CD4-positive, alpha-beta T cell (primary cell): ENCODE results near the gene TLCD3B. TPM values are rescaled to one million over a fixed set of nuclear protein-coding genes. Genes with fewer than 3 reads are reported as not detected.
A peak's percentile ranks its signal among the peaks of the same experiment; 100 is the strongest.

Experiments
- ATAC-seq: fragments of 200-7000 bp; cut with Tn5 transposase; one replicate; pipeline ENCODE4 v1.10.0; 2022; ENCODE audit warnings: mild to moderate bottlenecking; ENCODE audit not compliant: poor library complexity
- CTCF ChIA-PET: fragments of 350-600 bp; sonication (Branson Sonifier 250); formaldehyde crosslinking; loops from one replicate; lab custom pipeline; 2021; ENCODE audit warnings: antibody characterized with exemption, inconsistent platforms; lab: Charles Lee
- POLR2A ChIA-PET: fragments of 350-600 bp; sonication (Branson Sonifier 250); formaldehyde crosslinking; loops from one replicate; lab custom pipeline; 2021; ENCODE audit warnings: antibody characterized with exemption, inconsistent platforms; lab: Charles Lee
- DNase-seq, 14 experiments: peaks; one replicate each; pipeline ENCODE4 v3.0.0-alpha.2; 2013 to 2020; ENCODE audit warnings: mixed read lengths in 2 of 14
- H3K27ac ChIP-seq, 2 donors: one replicate each; pipeline versions ENCODE4 v1.5.1 to v1.7.0; 2013; ENCODE audit warnings: low read length in 2 of 2, low read depth in 1 of 2, mild to moderate bottlenecking in 1 of 2
- H3K27me3 ChIP-seq, 2 experiments: 1 replicate in 1 of 2; 2 replicates in 1 of 2; pipeline versions ENCODE4 v1.6.1 to v1.7.0; 2013; ENCODE audit warnings: low read length in 2 of 2, control low read depth in 1 of 2, mild to moderate bottlenecking in 1 of 2, moderate library complexity in 1 of 2; ENCODE audit not compliant: insufficient read depth in 2 of 2, control insufficient read depth in 1 of 2
- H3K36me3 ChIP-seq: one replicate; pipeline ENCODE4 v1.6.1; 2013; ENCODE audit warnings: low read length, control low read depth; ENCODE audit not compliant: insufficient read depth
- H3K4me1 ChIP-seq: one replicate; pipeline ENCODE4 v1.6.1; 2013; ENCODE audit warnings: low read length, control low read depth; ENCODE audit not compliant: insufficient read depth
- H3K4me3 ChIP-seq: one replicate; pipeline ENCODE4 v1.5.1; 2013; ENCODE audit warnings: mild to moderate bottlenecking, low read length, moderate library complexity
- H3K9me3 ChIP-seq, 2 experiments: 1 replicate in 1 of 2; 2 replicates in 1 of 2; pipeline versions ENCODE4 v1.6.1 to v1.7.0; 2013; ENCODE audit warnings: low read length in 2 of 2, mild to moderate bottlenecking in 2 of 2, control low read depth in 1 of 2, moderate library complexity in 1 of 2; ENCODE audit not compliant: control insufficient read depth in 1 of 2, insufficient read depth in 1 of 2
- H3K27ac Mint-ChIP-seq: one replicate; pipeline ENCODE4 v1.8.0; 2020; ENCODE audit warnings: mixed read lengths
- H3K27me3 Mint-ChIP-seq: one replicate; pipeline ENCODE4 v1.8.0; 2021; ENCODE audit warnings: mixed read lengths
- H3K36me3 Mint-ChIP-seq: one replicate; pipeline ENCODE4 v1.8.0; 2021; ENCODE audit warnings: low read depth, mixed read lengths
- H3K4me1 Mint-ChIP-seq: one replicate; pipeline ENCODE4 v1.8.0; 2021; ENCODE audit warnings: low read depth, mixed read lengths
- H3K4me3 Mint-ChIP-seq: one replicate; pipeline ENCODE4 v1.8.0; 2020; ENCODE audit warnings: mild to moderate bottlenecking, mixed read lengths
- H3K9me3 Mint-ChIP-seq: one replicate; pipeline ENCODE4 v1.8.0; 2020; ENCODE audit warnings: mixed read lengths
- intact Hi-C, 2 experiments: fragments of 100-400 bp; cut with DNase I in 1 of 2; cut with micrococcal nuclease in 1 of 2; formaldehyde crosslinking; loops; one replicate each; pipeline versions ENCODE4 v1.15.1 to v1.9.0; 2023 to 2025; cut with DNase I, micrococcal nuclease
- total RNA-seq, 174 experiments: library from RNA in 2 of 174; stranded (reverse) in 2 of 174; gene quantifications; one replicate each; pipeline ENCODE4 v1.2.3 and lab custom pipeline; 2021 to 2026
- TF ChIP-seq, protein P1 (sequence below): fragments of 200-600 bp; IDR thresholded peaks from one replicate; pipeline ENCODE4 v1.8.0; 2022; ENCODE audit warnings: antibody characterized with exemption, mild to moderate bottlenecking

TLCD3B gene
- total RNA-seq, 2 experiments from 2014 or later, result not detected

DNA sequence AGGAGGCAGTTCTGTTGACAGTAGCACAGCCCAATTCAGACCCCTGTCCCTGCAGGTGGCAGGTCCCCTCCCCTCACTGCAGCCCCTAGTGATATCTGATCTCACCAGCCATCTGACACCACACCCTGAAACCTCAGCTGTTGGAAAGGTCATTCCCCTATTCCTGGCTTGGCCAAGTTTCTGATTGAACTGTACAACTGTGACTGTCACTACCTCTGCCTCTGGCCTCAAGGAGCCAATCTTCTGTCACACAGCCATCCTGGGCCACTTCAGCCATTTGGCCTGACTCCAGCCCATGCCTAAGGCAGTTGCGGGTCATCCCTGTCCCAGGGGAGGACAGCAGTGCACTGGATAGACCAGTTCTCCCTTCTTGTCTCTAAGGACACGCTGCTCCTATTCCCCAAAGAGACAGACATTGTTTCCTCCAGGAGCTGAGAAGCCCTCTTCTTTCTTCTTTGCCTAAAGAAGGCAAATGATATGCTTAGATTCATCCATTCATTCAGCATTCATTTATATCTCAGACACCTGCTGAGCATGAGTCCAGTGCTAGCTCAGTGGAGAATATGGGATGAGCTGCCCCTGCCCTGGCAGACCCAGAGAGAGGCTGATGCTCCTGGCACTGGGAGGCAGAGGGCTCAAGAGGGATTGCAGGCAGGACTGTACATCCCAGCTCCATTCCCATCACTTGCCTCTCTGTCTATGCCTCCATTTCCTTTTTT lies 29.9 kb upstream of the TLCD3B start:
- peaks cover 18% of the 10 kb centered on the region for H3K4me1 ChIP-seq
- TF ChIP-seq, protein P1, sequence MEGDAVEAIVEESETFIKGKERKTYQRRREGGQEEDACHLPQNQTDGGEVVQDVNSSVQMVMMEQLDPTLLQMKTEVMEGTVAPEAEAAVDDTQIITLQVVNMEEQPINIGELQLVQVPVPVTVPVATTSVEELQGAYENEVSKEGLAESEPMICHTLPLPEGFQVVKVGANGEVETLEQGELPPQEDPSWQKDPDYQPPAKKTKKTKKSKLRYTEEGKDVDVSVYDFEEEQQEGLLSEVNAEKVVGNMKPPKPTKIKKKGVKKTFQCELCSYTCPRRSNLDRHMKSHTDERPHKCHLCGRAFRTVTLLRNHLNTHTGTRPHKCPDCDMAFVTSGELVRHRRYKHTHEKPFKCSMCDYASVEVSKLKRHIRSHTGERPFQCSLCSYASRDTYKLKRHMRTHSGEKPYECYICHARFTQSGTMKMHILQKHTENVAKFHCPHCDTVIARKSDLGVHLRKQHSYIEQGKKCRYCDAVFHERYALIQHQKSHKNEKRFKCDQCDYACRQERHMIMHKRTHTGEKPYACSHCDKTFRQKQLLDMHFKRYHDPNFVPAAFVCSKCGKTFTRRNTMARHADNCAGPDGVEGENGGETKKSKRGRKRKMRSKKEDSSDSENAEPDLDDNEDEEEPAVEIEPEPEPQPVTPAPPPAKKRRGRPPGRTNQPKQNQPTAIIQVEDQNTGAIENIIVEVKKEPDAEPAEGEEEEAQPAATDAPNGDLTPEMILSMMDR, result no peak
- H3K27me3 Mint-ChIP-seq, result no peaks in the 10 kb centered on the region
- peak overlapping the region; percentile 17 for H3K27ac Mint-ChIP-seq
- H3K4me3 Mint-ChIP-seq, result peak overlapping the region; percentile 56
- peaks cover 19% of the 10 kb centered on the region for H3K36me3 Mint-ChIP-seq
- no peak overlapping the region for H3K4me3 ChIP-seq
- no peak for DNase-seq
- no peaks in the 10 kb centered on the region for H3K27me3 ChIP-seq
- H3K9me3 ChIP-seq, result no peaks in the 10 kb centered on the region
- CTCF ChIA-PET, result interaction anchor here (1.0 kb wide), 1 partner anchor 31 kb away, joined by 4 read pairs; the partner anchor contains the start of gene TBX6
- POLR2A ChIA-PET, result interaction anchor here (1.1 kb wide), 1 partner anchor 8 kb away, joined by 4 read pairs; a partner anchor contains a TSS
- no peak for ATAC-seq
- H3K9me3 Mint-ChIP-seq, result no peaks in the 10 kb centered on the region
- intact Hi-C loops, result loop anchor here (10.0 kb wide), 4 partner anchors 54 to 574 kb away; partner anchors contain the start of genes GDPD3 (in 1 of the 2) and ZNF771 (in 1 of the 2)
- no peak overlapping the region for H3K27ac ChIP-seq
- peaks cover 14% of the 10 kb centered on the region for H3K4me1 Mint-ChIP-seq
- no peaks in the 10 kb centered on the region for H3K36me3 ChIP-seq

DNA sequence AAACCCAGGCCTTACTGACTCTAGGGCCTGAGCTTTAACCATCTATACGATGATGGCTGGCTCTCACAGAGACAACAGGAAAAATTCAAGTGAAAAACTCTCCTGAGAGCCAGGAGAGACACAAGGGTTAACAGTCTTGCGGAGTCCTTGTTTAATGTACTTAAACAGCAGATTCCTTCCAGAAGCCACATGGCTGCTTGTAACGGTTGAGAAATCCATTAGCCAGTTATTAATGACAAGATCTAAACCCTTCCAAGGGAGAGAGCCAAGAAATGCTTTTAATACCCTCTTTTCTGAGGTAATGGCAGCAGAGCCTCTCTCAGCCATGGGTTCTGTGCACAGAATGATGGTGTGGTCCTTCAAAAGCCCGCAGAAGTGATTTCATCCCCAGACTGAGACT lies 29.3 kb upstream of the TLCD3B start:
- Histone ChIP-seq H3K9me3 (no peaks in the 10 kb centered on the region), H3K4me3 (no peak overlapping the region), H3K4me1 (peaks cover 20% of the 10 kb centered on the region), H3K36me3 (no peaks in the 10 kb centered on the region), H3K27me3 (no peaks in the 10 kb centered on the region), H3K27ac (no peak overlapping the region)
- intact Hi-C loops, result loop anchor here (10.0 kb wide), 4 partner anchors 54 to 574 kb away; partner anchors contain the start of genes GDPD3 (in 1 of the 2) and ZNF771 (in 1 of the 2)
- TF ChIP-seq, protein P1, result no peak
- ATAC-seq, result no peak
- peak overlapping the region; percentile 56 for H3K4me3 Mint-ChIP-seq
- no peak for DNase-seq
- ChIA-PET POLR2A (no interaction called here), CTCF (no interaction called here)
- H3K4me1 Mint-ChIP-seq, result peaks cover 14% of the 10 kb centered on the region
- H3K27ac Mint-ChIP-seq, result peak overlapping the region; percentile 17
- H3K27me3 Mint-ChIP-seq, result no peaks in the 10 kb centered on the region
- no peaks in the 10 kb centered on the region for H3K9me3 Mint-ChIP-seq
- H3K36me3 Mint-ChIP-seq, result peaks cover 13% of the 10 kb centered on the region

DNA sequence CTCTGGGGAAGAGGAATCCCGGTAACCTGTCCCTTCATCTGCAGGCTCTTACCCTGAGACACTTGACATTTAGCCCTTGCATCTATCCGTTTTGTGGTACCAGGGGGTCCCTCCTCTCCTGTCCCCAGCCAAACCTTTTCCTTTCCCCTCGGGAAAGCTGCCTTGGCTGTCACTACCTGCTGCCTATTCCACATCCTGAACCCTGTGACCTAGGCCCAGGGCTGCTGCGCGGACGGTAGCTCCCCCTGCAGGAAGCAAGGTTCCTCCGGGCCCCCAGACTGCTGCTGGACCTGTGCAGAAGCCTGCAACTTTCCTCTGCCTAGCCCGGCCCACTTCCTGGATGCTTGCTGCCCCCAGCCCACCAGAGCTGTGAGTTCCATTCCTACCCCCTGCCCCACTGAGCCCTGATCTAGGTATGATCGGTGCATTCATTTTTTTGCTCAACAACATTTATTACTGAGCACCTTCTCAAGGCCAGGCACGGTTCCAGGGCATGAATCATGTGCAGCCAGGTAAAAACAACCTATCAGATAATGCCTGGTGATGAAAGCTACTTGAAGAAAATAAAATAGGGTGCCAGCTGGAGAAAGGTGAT lies 24.0 kb upstream of the TLCD3B start:
- Histone ChIP-seq H3K36me3 (no peaks in the 10 kb centered on the region), H3K9me3 (no peaks in the 10 kb centered on the region), H3K27ac (no peak overlapping the region), H3K27me3 (no peaks in the 10 kb centered on the region), H3K4me3 (no peak overlapping the region), H3K4me1 (peaks cover 24% of the 10 kb centered on the region)
- DNase-seq, result peak in 13 of 14 experiments; percentile 26 to 73 (median 46)
- Mint-ChIP-seq H3K9me3 (no peaks in the 10 kb centered on the region), H3K27ac (peak overlapping the region; percentile 42), H3K4me1 (peaks cover 22% of the 10 kb centered on the region), H3K27me3 (no peaks in the 10 kb centered on the region), H3K36me3 (no peaks in the 10 kb centered on the region), H3K4me3 (peak overlapping the region; percentile 75)
- intact Hi-C loops, result loop anchor here in 1 of 2 experiments (1.0 to 5.0 kb wide), 2 partner anchors 9 to 58 kb away; partner anchors contain the start of genes HIRIP3 and INO80E
- POLR2A ChIA-PET, result interaction anchor here (1.0 to 2.6 kb wide), 2 partner anchors 11 to 131 kb away, joined by 3 to 27 read pairs; partner anchors contain the start of gene ALDOA
- CTCF ChIA-PET, result interaction anchor here (0.6 to 1.8 kb wide), 8 partner anchors 11 to 645 kb away, joined by 3 to 10 read pairs (median 6); partner anchors contain the start of genes ALDOA, TBX6 and TLCD3B
- ATAC-seq, result peak; percentile 70
- TF ChIP-seq, protein P1, result peak; percentile 55
